Measurements from ENCODE around the gene CLK3.
A peak's percentile ranks its signal among the peaks of the same experiment; 100 is the strongest.

The CLK3 gene

DNA sequence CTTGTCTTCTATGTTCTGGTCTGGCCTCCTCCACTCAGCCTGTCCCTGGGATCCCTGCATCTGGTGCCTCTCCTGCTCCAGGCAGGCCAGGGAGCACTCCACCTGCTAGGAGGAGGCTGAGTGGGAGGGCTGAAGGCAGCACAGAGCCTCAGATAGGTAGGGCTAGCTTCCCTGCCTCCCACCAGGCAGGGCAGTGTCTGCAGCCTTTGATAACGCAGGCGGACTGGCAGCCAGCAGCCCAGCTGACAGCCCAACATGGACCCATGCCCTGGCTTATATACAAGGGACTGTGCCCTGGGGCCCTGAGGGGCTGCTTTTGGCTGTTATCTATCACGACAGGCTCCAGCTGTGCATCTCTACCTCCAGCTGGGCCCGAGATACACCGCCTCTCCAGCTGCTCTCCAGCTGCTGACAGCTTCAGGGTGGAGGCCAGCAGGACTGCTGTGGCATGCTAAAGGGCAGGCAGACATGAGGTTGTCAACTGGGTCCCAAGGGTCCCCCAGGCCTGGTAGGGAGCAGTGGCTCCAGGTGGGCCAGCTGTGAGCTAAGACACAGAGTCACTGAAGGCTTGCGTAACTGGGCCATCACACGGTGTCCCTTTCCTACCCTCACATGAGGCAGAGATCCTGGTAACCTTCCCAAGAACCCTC lies 5.2 kb upstream of the CLK3 start:
- Histone ChIP-seq H3K9me3 (ENCODE audit: insufficient read depth, low read length) (no peaks in the 10 kb centered on the region), H3K4me3 (ENCODE audit: insufficient read length, low read depth) (no peak overlapping the region), H3K4me1 (ENCODE audit: insufficient read depth, insufficient read length) (peaks cover 11% of the 10 kb centered on the region), H3K36me3 (ENCODE audit: insufficient read depth, insufficient read length, low read length) (no peaks in the 10 kb centered on the region), H3K9ac (ENCODE audit: insufficient read length, low read depth) (no peak overlapping the region), H3K27me3 (ENCODE audit: insufficient read depth, insufficient read length) (peaks cover 12% of the 10 kb centered on the region)
- TF ChIP-seq YY1 (IDR thresholded peaks at IDR 0.05; ENCODE audit: insufficient read depth, insufficient read length) (no peak), ZNF274 (IDR thresholded peaks at IDR 0.05; ENCODE audit: low read depth, low read length) (no peak), SUZ12 (IDR thresholded peaks at IDR 0.05; ENCODE audit: extremely low read depth, insufficient read depth, insufficient read length) (no peak)
- DNase-seq (ENCODE audit: low read depth, low spot score): no peak

DNA sequence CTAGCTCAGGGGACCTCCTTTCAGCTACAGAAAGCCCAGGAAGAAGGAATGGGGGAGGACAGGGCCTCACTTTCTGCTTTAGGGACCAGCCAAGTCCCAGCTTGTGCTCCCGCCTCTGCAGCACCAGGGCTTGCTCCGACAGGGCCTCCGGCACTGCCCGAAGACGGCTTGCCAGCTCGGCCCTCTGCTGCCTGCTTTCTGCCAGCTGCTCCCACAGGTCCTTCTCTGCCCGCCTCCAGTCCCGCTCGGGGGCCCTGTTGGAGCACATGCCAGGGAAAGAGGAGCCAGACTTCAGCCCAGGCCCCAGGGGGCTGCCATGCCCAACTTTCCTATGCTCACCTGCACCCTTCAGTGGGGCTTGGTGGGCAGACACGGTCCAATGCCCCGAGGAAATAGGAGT lies 4.3 kb upstream of the CLK3 start:
- no peak overlapping the region for H3K9ac ChIP-seq (ENCODE audit: insufficient read length, low read depth)
- DNase-seq (ENCODE audit: low read depth, low spot score): no peak
- no peak overlapping the region for H3K4me3 ChIP-seq (ENCODE audit: insufficient read length, low read depth)
- H3K27me3 ChIP-seq (ENCODE audit: insufficient read depth, insufficient read length): peaks cover 12% of the 10 kb centered on the region
- peaks cover 11% of the 10 kb centered on the region for H3K4me1 ChIP-seq (ENCODE audit: insufficient read depth, insufficient read length)
- H3K9me3 ChIP-seq (ENCODE audit: insufficient read depth, low read length): no peaks in the 10 kb centered on the region
- no peak for TF ChIP-seq ZNF274 (IDR thresholded peaks at IDR 0.05; ENCODE audit: low read depth, low read length)
- no peak for TF ChIP-seq YY1 (IDR thresholded peaks at IDR 0.05; ENCODE audit: insufficient read depth, insufficient read length)
- H3K36me3 ChIP-seq (ENCODE audit: insufficient read depth, insufficient read length, low read length): no peaks in the 10 kb centered on the region

DNA sequence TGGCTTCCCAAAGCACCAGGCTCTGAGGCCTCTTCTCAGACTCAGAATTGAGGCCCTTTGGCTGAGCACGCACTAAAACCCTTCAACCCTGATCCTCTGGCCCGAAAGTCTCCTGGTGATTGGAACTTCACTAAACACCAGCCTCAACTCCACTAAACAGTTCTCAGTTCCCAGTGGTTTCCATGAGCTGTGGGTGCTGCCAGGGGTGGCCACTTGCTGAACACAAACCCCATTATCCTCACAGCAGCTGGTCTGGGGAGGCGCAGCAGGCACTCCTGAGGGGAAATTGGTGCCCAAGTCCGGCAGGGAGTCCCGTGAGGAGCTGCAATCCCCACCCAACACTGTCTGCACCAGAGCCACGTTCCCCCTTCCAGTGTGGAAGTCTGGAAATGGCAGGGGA lies 3.8 kb upstream of the CLK3 start:
- Histone ChIP-seq H3K27me3 (ENCODE audit: insufficient read depth, insufficient read length) (peaks cover 12% of the 10 kb centered on the region), H3K9ac (ENCODE audit: insufficient read length, low read depth) (no peak overlapping the region), H3K4me1 (ENCODE audit: insufficient read depth, insufficient read length) (peaks cover 11% of the 10 kb centered on the region), H3K36me3 (ENCODE audit: insufficient read depth, insufficient read length, low read length) (no peaks in the 10 kb centered on the region), H3K9me3 (ENCODE audit: insufficient read depth, low read length) (no peaks in the 10 kb centered on the region), H3K4me3 (ENCODE audit: insufficient read length, low read depth) (no peak overlapping the region)
- no peak for TF ChIP-seq YY1 (IDR thresholded peaks at IDR 0.05; ENCODE audit: insufficient read depth, insufficient read length)
- no peak for TF ChIP-seq SUZ12 (IDR thresholded peaks at IDR 0.05; ENCODE audit: extremely low read depth, insufficient read depth, insufficient read length)
- no peak for TF ChIP-seq ZNF274 (IDR thresholded peaks at IDR 0.05; ENCODE audit: low read depth, low read length)
- no peak for DNase-seq (ENCODE audit: low read depth, low spot score)

DNA sequence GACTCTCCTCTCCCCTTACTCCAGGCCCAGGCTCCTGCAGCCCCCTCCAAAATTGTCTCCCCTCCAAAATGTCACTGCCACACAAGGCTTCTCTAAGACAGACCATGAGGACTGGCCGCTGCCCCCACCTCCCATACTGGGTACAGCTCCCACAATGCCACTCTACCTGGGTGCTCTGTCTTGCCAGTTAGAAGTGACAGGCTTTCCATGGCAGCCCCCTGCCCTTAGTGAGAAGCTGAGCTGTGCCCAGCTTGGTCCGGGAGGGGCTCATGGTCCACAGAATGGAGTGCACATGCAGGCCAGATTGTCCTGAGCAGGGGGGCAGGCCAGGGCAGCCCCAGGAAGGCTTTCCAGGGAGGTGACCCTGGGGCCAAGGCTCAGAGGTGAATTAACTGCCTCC lies 3.0 kb upstream of the CLK3 start:
- H3K9ac ChIP-seq (ENCODE audit: insufficient read length, low read depth): no peak overlapping the region
- no peak for TF ChIP-seq YY1 (IDR thresholded peaks at IDR 0.05; ENCODE audit: insufficient read depth, insufficient read length)
- TF ChIP-seq ZNF274 (IDR thresholded peaks at IDR 0.05; ENCODE audit: low read depth, low read length): no peak
- no peak for TF ChIP-seq SUZ12 (IDR thresholded peaks at IDR 0.05; ENCODE audit: extremely low read depth, insufficient read depth, insufficient read length)
- H3K4me3 ChIP-seq (ENCODE audit: insufficient read length, low read depth): no peak overlapping the region
- H3K27me3 ChIP-seq (ENCODE audit: insufficient read depth, insufficient read length): peaks cover 12% of the 10 kb centered on the region
- no peaks in the 10 kb centered on the region for H3K9me3 ChIP-seq (ENCODE audit: insufficient read depth, low read length)
- peaks cover 11% of the 10 kb centered on the region for H3K4me1 ChIP-seq (ENCODE audit: insufficient read depth, insufficient read length)
- H3K36me3 ChIP-seq (ENCODE audit: insufficient read depth, insufficient read length, low read length): peaks cover 7% of the 10 kb centered on the region
- DNase-seq (ENCODE audit: low read depth, low spot score): no peak

DNA sequence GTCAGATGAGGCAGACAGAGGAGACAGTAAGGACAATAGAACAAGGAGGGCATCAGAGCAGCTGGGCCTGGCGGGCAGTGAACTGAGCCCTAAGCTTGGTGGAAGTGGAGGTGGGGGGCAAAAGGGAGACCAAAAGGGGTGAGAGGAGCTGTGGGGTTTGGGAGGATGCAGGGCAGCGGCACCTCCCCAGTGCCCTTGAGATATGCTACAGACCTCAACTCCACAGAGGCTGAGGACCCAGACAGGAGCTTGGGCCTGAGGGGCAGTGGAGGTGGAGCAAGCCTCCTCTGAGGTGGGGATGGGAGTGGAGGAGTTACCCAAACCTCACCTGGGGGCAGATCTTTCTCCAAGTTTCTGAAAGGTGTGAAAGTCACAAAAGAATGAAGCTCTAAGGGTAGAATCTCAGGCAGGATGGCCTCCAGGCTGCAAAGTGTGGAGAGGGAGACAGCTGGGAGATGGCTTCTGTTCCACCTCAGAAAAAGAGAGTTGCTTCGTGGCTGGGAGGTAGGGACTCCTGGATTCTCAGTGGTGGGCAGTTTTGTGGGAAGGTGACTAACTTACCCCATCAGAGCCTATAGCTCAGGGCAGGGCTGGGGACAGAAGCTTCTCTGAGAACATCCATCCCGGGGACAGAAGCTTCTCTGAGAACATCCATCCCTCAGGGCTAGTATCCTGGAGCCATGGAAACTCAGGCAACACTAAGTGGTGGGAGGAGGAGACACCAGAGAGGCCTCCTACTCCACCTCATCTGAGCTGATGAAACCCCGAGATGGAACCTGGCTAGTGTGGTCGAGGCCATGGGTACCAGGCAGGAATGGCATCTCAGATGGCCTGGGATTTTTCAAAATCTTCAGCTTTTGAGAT lies 2.3 kb upstream of the CLK3 start:
- no peak for DNase-seq (ENCODE audit: low read depth, low spot score)
- Histone ChIP-seq H3K9ac (ENCODE audit: insufficient read length, low read depth) (no peak overlapping the region), H3K9me3 (ENCODE audit: insufficient read depth, low read length) (no peaks in the 10 kb centered on the region), H3K4me1 (ENCODE audit: insufficient read depth, insufficient read length) (peaks cover 14% of the 10 kb centered on the region), H3K27me3 (ENCODE audit: insufficient read depth, insufficient read length) (peaks cover 12% of the 10 kb centered on the region), H3K36me3 (ENCODE audit: insufficient read depth, insufficient read length, low read length) (peaks cover 14% of the 10 kb centered on the region), H3K4me3 (ENCODE audit: insufficient read length, low read depth) (no peak overlapping the region)
- TF ChIP-seq SUZ12 (IDR thresholded peaks at IDR 0.05; ENCODE audit: extremely low read depth, insufficient read depth, insufficient read length) (no peak), YY1 (IDR thresholded peaks at IDR 0.05; ENCODE audit: insufficient read depth, insufficient read length) (no peak), ZNF274 (IDR thresholded peaks at IDR 0.05; ENCODE audit: low read depth, low read length) (no peak)

DNA sequence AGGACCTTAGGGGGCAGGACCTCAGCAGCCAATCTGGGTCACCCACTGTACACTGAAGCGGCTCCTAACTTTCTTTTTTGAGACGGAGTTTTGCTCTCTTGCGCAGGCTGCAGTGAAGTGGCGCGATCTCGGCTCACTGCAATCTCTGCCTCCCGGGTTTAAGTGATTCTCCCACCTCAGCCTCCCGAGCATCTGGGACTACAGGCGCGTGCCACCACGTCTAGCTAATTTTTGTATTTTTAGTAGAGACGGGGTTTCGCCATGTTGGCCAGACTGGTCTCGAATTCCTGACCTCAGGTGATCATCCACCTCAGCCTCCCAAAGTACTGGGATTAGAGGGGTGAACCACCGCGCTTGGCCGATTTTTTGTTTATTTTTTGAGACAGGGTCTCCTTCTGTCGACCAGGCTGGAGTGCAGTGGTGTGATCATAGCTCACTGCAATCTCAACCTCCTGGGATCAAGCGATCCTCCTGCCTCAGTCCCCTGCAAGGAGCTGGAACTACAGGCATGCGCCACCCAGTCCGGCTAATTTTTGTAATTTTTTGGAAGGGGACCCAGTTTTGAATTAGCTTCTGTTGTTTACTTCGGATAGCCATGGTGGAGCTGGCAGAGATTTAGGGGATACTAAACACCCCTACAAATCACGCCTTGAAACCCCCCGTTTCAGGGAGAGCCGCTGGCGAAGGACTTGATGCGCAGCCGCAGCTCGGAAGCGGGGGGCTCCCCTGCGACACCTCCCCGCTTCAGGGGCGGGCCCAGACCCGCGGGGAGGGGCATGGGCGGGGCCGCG lies 1.5 kb upstream of the CLK3 start:
- H3K9me3 ChIP-seq (ENCODE audit: insufficient read depth, low read length): no peaks in the 10 kb centered on the region
- peak overlapping the region; percentile 74 for H3K9ac ChIP-seq (ENCODE audit: insufficient read length, low read depth)
- H3K4me3 ChIP-seq (ENCODE audit: insufficient read length, low read depth): peak overlapping the region; percentile 98
- no peak for DNase-seq (ENCODE audit: low read depth, low spot score)
- peaks cover 14% of the 10 kb centered on the region for H3K4me1 ChIP-seq (ENCODE audit: insufficient read depth, insufficient read length)
- H3K36me3 ChIP-seq (ENCODE audit: insufficient read depth, insufficient read length, low read length): peaks cover 21% of the 10 kb centered on the region
- H3K27me3 ChIP-seq (ENCODE audit: insufficient read depth, insufficient read length): peaks cover 12% of the 10 kb centered on the region
- TF ChIP-seq SUZ12 (IDR thresholded peaks at IDR 0.05; ENCODE audit: extremely low read depth, insufficient read depth, insufficient read length): no peak
- no peak for TF ChIP-seq YY1 (IDR thresholded peaks at IDR 0.05; ENCODE audit: insufficient read depth, insufficient read length)
- no peak for TF ChIP-seq ZNF274 (IDR thresholded peaks at IDR 0.05; ENCODE audit: low read depth, low read length)

Data from NT2/D1 (cell line).